HG03135 (cell line): Measurements from ENCODE around the gene GPR31.
"Not testable (repeated sequence)": the region's sequence is repeated elsewhere in the genome, so short reads cannot be mapped to it uniquely, and the experiment has no call there.

Experiments used
- ATAC-seq: cut with Tn5 transposase; IDR thresholded peaks from one replicate; pipeline ENCODE4 v1.9.1; 2021; ENCODE audit warnings: mild to moderate bottlenecking, moderate library complexity; ENCODE audit not compliant: unreplicated experiment

GPR31 gene

GRCh38 chr6:167157863-167158262, at the start of gene GPR31:
TSS of gene GPR31 (minus strand) at chr6:167157980. CDS start at chr6:167157831, 149 bp downstream.
- no peak for ATAC-seq

- ATAC-seq = no peak
Measured at GRCh38 chr6:167207527-167207926, 49.7 kb upstream of the GPR31 start.

- not testable (repeated sequence) for ATAC-seq
Measured at GRCh38 chr6:167205316-167205715, 47.5 kb upstream of the GPR31 start.

- not testable (repeated sequence) for ATAC-seq
Measured at GRCh38 chr6:167204059-167204348, 46.2 kb upstream of the GPR31 start.

- not testable (repeated sequence) for ATAC-seq
Measured at GRCh38 chr6:167203261-167204058, 45.7 kb upstream of the GPR31 start.

- ATAC-seq = not testable (repeated sequence)
Measured at GRCh38 chr6:167202613-167203012, 44.8 kb upstream of the GPR31 start.

- no peak for ATAC-seq
Measured at GRCh38 chr6:167200806-167201205, 43.0 kb upstream of the GPR31 start.

GRCh38 chr6:167195941-167196610, 38.3 kb upstream of the GPR31 start:
- ATAC-seq = not testable (repeated sequence)

- not testable (repeated sequence) for ATAC-seq
Measured at GRCh38 chr6:167193515-167194125, 35.8 kb upstream of the GPR31 start.

- not testable (repeated sequence) for ATAC-seq
Measured at GRCh38 chr6:167191043-167191583, 33.3 kb upstream of the GPR31 start.

GRCh38 chr6:167187275-167187674, 29.5 kb upstream of the GPR31 start:
- not testable (repeated sequence) for ATAC-seq

GRCh38 chr6:167185101-167185500, 27.3 kb upstream of the GPR31 start:
- ATAC-seq = not testable (repeated sequence)

GRCh38 chr6:167182913-167183314, 25.1 kb upstream of the GPR31 start:
- not testable (repeated sequence) for ATAC-seq

GRCh38 chr6:167181351-167181750, 23.6 kb upstream of the GPR31 start:
- not testable (repeated sequence) for ATAC-seq

GRCh38 chr6:167180086-167180485, 22.3 kb upstream of the GPR31 start:
- not testable (repeated sequence) for ATAC-seq

- not testable (repeated sequence) for ATAC-seq
Measured at GRCh38 chr6:167178896-167179655, 21.3 kb upstream of the GPR31 start.

GRCh38 chr6:167177271-167177670, 19.5 kb upstream of the GPR31 start:
- not testable (repeated sequence) for ATAC-seq

- not testable (repeated sequence) for ATAC-seq
Measured at GRCh38 chr6:167172011-167172410, 14.2 kb upstream of the GPR31 start.

- not testable (repeated sequence) for ATAC-seq
Measured at GRCh38 chr6:167171300-167171699, 13.5 kb upstream of the GPR31 start.

- not testable (repeated sequence) for ATAC-seq
Measured at GRCh38 chr6:167169867-167170266, 12.1 kb upstream of the GPR31 start.

- not testable (repeated sequence) for ATAC-seq
Measured at GRCh38 chr6:167168296-167168695, 10.5 kb upstream of the GPR31 start.
